Ovary (tissue), 3 donors: Measurements from ENCODE around the gene PRAC1.

Experiments
- CTCF ChIP-seq, 3 donors: fragments of 450-650 bp in 2 of 3; fragments of 200-600 bp in 1 of 3; IDR thresholded peaks; one replicate each; pipeline versions ENCODE4 v1.5.1 to v1.8.0; 2016 to 2022; ENCODE audit warnings: antibody characterized with exemption in 3 of 3, mild to moderate bottlenecking in 1 of 3
- EP300 ChIP-seq: sonication (generic); formaldehyde crosslinking; IDR thresholded peaks from one replicate; pipeline ENCODE4 v1.6.1; 2017; ENCODE audit warnings: antibody characterized with exemption
- POLR2A ChIP-seq: fragments of 450-650 bp; IDR thresholded peaks from one replicate; pipeline ENCODE4 v1.6.1; 2017; ENCODE audit warnings: antibody characterized with exemption, mild to moderate bottlenecking, moderate library complexity
- donor health status: DM: no; HTN: no; CAD: no.

- TF ChIP-seq CTCF (IDR thresholded peaks at IDR 0.05) (no peak), POLR2A (no peak), EP300 (no peak)
Measured at GRCh38 chr17:48729335-48730239, 7.3 kb upstream of the PRAC1 start.
